ENCODE data around the gene VPS13D.
"Not testable (repeated sequence)": the region's sequence is repeated elsewhere in the genome, so short reads cannot be mapped to it uniquely, and the experiment has no call there.

VPS13D gene

DNA sequence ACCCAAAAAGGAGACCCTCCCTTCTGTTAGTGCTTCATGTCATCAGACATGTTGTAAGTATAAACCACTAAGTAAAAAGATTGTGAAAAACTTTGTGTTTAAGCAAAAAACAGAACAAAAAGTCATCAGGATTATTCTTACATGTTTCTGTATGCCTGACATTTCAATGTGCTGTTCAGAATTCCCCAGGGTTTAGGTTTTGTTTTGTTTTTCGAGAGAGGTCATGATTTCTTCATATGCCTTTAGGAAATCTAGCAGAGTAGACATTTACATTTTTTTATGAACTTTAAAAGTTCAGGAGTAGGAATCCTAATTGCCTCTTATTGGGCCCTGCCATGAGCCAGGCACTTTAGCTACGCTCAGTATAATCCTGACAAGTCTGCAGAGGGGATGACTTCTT, 85.3 kb downstream of the VPS13D start:
- Histone ChIP-seq H3F3A (ENCODE audit: control insufficient read depth, insufficient read depth) (no peaks in the 10 kb centered on the region), H3K4me2 (ENCODE audit: low read length) (no peak overlapping the region), H3K4me1 (ENCODE audit: control insufficient read depth, low read length) (no peaks in the 10 kb centered on the region), H3K4me3 (ENCODE audit: low read length) (no peak overlapping the region), H4K20me1 (ENCODE audit: control insufficient read depth, insufficient read depth, low read depth, low read length) (no peaks in the 10 kb centered on the region), H3K9me2 (replicated peaks; ENCODE audit: control insufficient read depth, low read length) (no peaks in the 10 kb centered on the region), H3K36me3 (ENCODE audit: control insufficient read depth, low read length) (peaks cover 41% of the 10 kb centered on the region), H3K79me2 (ENCODE audit: control insufficient read depth, low read length) (no peaks in the 10 kb centered on the region), H3K9me3 (ENCODE audit: control insufficient read depth, insufficient read depth, low read length) (no peaks in the 10 kb centered on the region), H3K27ac (ENCODE audit: low read depth, low read length) (no peak overlapping the region), H3K27me3 (ENCODE audit: control insufficient read depth, low read length) (no peaks in the 10 kb centered on the region)
- TF ChIP-seq EZH2phosphoT487 (IDR thresholded peaks at IDR 0.05; ENCODE audit: borderline replicate concordance, low read length), result no peak
- TF ChIP-seq, protein P1, sequence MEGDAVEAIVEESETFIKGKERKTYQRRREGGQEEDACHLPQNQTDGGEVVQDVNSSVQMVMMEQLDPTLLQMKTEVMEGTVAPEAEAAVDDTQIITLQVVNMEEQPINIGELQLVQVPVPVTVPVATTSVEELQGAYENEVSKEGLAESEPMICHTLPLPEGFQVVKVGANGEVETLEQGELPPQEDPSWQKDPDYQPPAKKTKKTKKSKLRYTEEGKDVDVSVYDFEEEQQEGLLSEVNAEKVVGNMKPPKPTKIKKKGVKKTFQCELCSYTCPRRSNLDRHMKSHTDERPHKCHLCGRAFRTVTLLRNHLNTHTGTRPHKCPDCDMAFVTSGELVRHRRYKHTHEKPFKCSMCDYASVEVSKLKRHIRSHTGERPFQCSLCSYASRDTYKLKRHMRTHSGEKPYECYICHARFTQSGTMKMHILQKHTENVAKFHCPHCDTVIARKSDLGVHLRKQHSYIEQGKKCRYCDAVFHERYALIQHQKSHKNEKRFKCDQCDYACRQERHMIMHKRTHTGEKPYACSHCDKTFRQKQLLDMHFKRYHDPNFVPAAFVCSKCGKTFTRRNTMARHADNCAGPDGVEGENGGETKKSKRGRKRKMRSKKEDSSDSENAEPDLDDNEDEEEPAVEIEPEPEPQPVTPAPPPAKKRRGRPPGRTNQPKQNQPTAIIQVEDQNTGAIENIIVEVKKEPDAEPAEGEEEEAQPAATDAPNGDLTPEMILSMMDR (IDR thresholded peaks at IDR 0.05; ENCODE audit: low read depth, low read length, poor library complexity, severe bottlenecking), result no peak

DNA sequence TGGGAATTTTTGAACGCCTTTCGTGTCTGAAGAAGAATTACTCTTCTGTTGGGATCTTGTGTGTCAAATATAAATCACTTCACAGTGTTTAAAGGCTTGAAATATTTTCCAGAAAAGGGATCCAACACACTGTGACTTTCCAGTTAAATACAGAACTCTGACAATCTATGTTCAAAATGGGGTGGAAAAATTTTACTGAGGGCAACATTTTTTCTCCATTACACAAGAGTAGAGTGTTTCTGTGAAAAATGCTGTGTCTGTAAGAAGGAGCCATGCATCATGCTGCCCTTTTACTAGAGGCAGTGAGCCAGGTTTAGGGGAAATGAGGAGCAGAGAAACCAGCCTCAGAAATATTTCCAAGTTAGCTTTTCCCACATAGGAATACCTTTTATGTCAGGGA, 86.5 kb downstream of the VPS13D start:
- no peak for TF ChIP-seq EZH2phosphoT487 (IDR thresholded peaks at IDR 0.05; ENCODE audit: borderline replicate concordance, low read length)
- TF ChIP-seq, protein P1 (IDR thresholded peaks at IDR 0.05; ENCODE audit: low read depth, low read length, poor library complexity, severe bottlenecking), result no peak
- Histone ChIP-seq H4K20me1 (ENCODE audit: control insufficient read depth, insufficient read depth, low read depth, low read length) (no peaks in the 10 kb centered on the region), H3K9me2 (replicated peaks; ENCODE audit: control insufficient read depth, low read length) (no peaks in the 10 kb centered on the region)

DNA sequence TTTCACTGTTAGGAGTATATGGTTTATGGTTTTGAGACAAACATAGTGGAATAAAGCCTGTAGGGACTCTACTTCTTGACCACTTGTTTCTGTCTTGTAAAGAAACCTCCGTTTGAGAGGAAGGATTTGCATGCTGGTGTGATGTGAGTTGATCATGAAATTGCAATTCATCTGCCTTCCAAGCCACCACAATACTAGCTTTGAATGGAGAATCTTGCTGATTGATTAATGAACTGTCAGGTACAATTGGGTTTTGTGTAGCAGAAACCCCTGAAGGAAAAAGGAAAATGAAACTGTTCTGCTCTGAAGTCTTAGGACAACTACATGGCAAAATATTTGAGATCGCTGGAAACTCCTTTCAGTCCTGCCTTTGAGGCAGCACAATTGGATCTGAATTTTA, 90.7 kb downstream of the VPS13D start:
- peaks cover 25% of the 10 kb centered on the region for H3K36me3 ChIP-seq (ENCODE audit: control insufficient read depth, low read length)
- no peaks in the 10 kb centered on the region for H3K9me2 ChIP-seq (replicated peaks; ENCODE audit: control insufficient read depth, low read length)
- H4K20me1 ChIP-seq (ENCODE audit: control insufficient read depth, insufficient read depth, low read depth, low read length), result no peaks in the 10 kb centered on the region
- H3F3A ChIP-seq (ENCODE audit: control insufficient read depth, insufficient read depth), result no peaks in the 10 kb centered on the region
- H3K27ac ChIP-seq (ENCODE audit: low read depth, low read length), result no peak overlapping the region
- no peaks in the 10 kb centered on the region for H3K9me3 ChIP-seq (ENCODE audit: control insufficient read depth, insufficient read depth, low read length)
- H3K4me2 ChIP-seq (ENCODE audit: low read length), result no peak overlapping the region
- TF ChIP-seq EZH2phosphoT487 (IDR thresholded peaks at IDR 0.05; ENCODE audit: borderline replicate concordance, low read length), result no peak
- TF ChIP-seq, protein P1 (IDR thresholded peaks at IDR 0.05; ENCODE audit: low read depth, low read length, poor library complexity, severe bottlenecking), result no peak
- no peak overlapping the region for H3K4me3 ChIP-seq (ENCODE audit: low read length)
- H3K4me1 ChIP-seq (ENCODE audit: control insufficient read depth, low read length), result no peaks in the 10 kb centered on the region
- no peaks in the 10 kb centered on the region for H3K27me3 ChIP-seq (ENCODE audit: control insufficient read depth, low read length)
- H3K79me2 ChIP-seq (ENCODE audit: control insufficient read depth, low read length), result no peaks in the 10 kb centered on the region

More for the DNA sequence above, 86.5 kb downstream of the VPS13D start:
- Histone ChIP-seq H3K79me2 (ENCODE audit: control insufficient read depth, low read length) (no peaks in the 10 kb centered on the region), H3K27me3 (ENCODE audit: control insufficient read depth, low read length) (no peaks in the 10 kb centered on the region), H3K4me3 (ENCODE audit: low read length) (no peak overlapping the region), H3K9me3 (ENCODE audit: control insufficient read depth, insufficient read depth, low read length) (no peaks in the 10 kb centered on the region), H3F3A (ENCODE audit: control insufficient read depth, insufficient read depth) (no peaks in the 10 kb centered on the region), H3K36me3 (ENCODE audit: control insufficient read depth, low read length) (peaks cover 41% of the 10 kb centered on the region), H3K27ac (ENCODE audit: low read depth, low read length) (no peak overlapping the region), H3K4me1 (ENCODE audit: control insufficient read depth, low read length) (no peaks in the 10 kb centered on the region), H3K4me2 (ENCODE audit: low read length) (no peak overlapping the region)

DNA sequence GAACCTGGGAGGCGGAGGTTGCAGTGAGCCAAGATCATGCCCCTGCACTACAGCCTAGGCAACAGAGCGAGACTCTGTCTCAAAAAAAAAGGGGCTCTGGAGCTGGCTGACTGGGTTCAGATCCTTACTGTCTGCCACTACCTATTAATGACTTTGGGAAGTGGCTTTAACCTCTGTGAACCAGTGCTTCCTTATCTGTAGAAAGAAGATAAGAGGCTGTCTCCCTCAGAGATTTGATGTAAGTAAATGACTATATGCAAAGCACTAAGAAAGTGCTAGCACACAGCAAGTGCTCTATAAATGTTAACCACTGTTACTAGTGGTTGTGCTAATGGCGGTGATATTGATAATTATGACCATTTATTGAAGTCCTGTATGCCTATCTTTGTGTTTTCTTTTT, 94.6 kb downstream of the VPS13D start:
- Histone ChIP-seq H3K4me2 (ENCODE audit: low read length) (no peak overlapping the region), H3K27me3 (ENCODE audit: control insufficient read depth, low read length) (no peaks in the 10 kb centered on the region), H3K36me3 (ENCODE audit: control insufficient read depth, low read length) (peaks cover 13% of the 10 kb centered on the region), H3K27ac (ENCODE audit: low read depth, low read length) (no peak overlapping the region), H3K79me2 (ENCODE audit: control insufficient read depth, low read length) (no peaks in the 10 kb centered on the region), H4K20me1 (ENCODE audit: control insufficient read depth, insufficient read depth, low read depth, low read length) (no peaks in the 10 kb centered on the region), H3K4me3 (ENCODE audit: low read length) (no peak overlapping the region), H3K9me3 (ENCODE audit: control insufficient read depth, insufficient read depth, low read length) (no peaks in the 10 kb centered on the region), H3K9me2 (replicated peaks; ENCODE audit: control insufficient read depth, low read length) (no peaks in the 10 kb centered on the region), H3F3A (ENCODE audit: control insufficient read depth, insufficient read depth) (no peaks in the 10 kb centered on the region), H3K4me1 (ENCODE audit: control insufficient read depth, low read length) (no peaks in the 10 kb centered on the region)
- TF ChIP-seq EZH2phosphoT487 (IDR thresholded peaks at IDR 0.05; ENCODE audit: borderline replicate concordance, low read length), result no peak
- TF ChIP-seq, protein P1 (IDR thresholded peaks at IDR 0.05; ENCODE audit: low read depth, low read length, poor library complexity, severe bottlenecking), result no peak

GRCh38 chr1:12324973-12325372, 95.1 kb downstream of the VPS13D start:
- H3K27ac ChIP-seq (ENCODE audit: low read depth, low read length); H3K79me2 ChIP-seq (ENCODE audit: control insufficient read depth, low read length); H3K27me3 ChIP-seq (ENCODE audit: control insufficient read depth, low read length); H3K9me3 ChIP-seq (ENCODE audit: control insufficient read depth, insufficient read depth, low read length); H3F3A ChIP-seq (ENCODE audit: control insufficient read depth, insufficient read depth); H3K9me2 ChIP-seq (replicated peaks; ENCODE audit: control insufficient read depth, low read length); H3K4me2 ChIP-seq (ENCODE audit: low read length); H3K4me1 ChIP-seq (ENCODE audit: control insufficient read depth, low read length); H3K4me3 ChIP-seq (ENCODE audit: low read length); H4K20me1 ChIP-seq (ENCODE audit: control insufficient read depth, insufficient read depth, low read depth, low read length): not testable (repeated sequence)
- H3K36me3 ChIP-seq (ENCODE audit: control insufficient read depth, low read length), result peaks cover 12% of the 10 kb centered on the region

Measured in DOHH2 (cell line).